AML-193 (cell line): ENCODE data around the gene MRPL32.
"Not testable (repeated sequence)": the region's sequence is repeated elsewhere in the genome, so short reads cannot be mapped to it uniquely, and the experiment has no call there.

Source experiments
- DNase-seq, 2 experiments: peaks; one replicate each; lab custom pipeline; 2025; lab: John Stamatoyannopoulos, UW

Gene MRPL32

GRCh38 chr7:42931834-42932651 is at the start of gene MRPL32, which contains the start of gene PSMA2:
Gene MRPL32 (plus strand): TSS chr7:42932376. CDS start chr7:42932387, 11 bp downstream.
Gene PSMA2 (minus strand): TSS chr7:42932174. CDS start chr7:42932158, 16 bp downstream.
- peak; percentile 97 for DNase-seq

- peak; percentile 39 to 49 for DNase-seq
Observed at GRCh38 chr7:42883950-42884349, 48.2 kb upstream of the MRPL32 start.

GRCh38 chr7:42885183-42885582 is 47.0 kb upstream of the MRPL32 start:
- not testable (repeated sequence) for DNase-seq

GRCh38 chr7:42886129-42886528 is 46.0 kb upstream of the MRPL32 start:
- DNase-seq = peak; percentile 51 to 58

- DNase-seq = peak; percentile 31 to 40
Observed at GRCh38 chr7:42886893-42887505, 45.2 kb upstream of the MRPL32 start.

- no peak for DNase-seq
Observed at GRCh38 chr7:42893346-42894240, 38.6 kb upstream of the MRPL32 start.

GRCh38 chr7:42900842-42901241 is 31.3 kb upstream of the MRPL32 start:
- no peak for DNase-seq

GRCh38 chr7:42902331-42902730 is 29.8 kb upstream of the MRPL32 start:
- peak; percentile 22 to 40 for DNase-seq

GRCh38 chr7:42906181-42906580 is 26.0 kb upstream of the MRPL32 start:
- no peak for DNase-seq

GRCh38 chr7:42907316-42907715 is 24.9 kb upstream of the MRPL32 start:
- no peak for DNase-seq

GRCh38 chr7:42910306-42910705 is 21.9 kb upstream of the MRPL32 start:
- no peak for DNase-seq

- DNase-seq = peak; percentile 80 to 84
Observed at GRCh38 chr7:42911454-42912447, 20.4 kb upstream of the MRPL32 start, which contains the start of gene C7orf25. Gene C7orf25 (minus strand): TSS chr7:42912070. CDS start chr7:42910900, 1,170 bp downstream.

- DNase-seq = no peak
Observed at GRCh38 chr7:42913591-42913990, 18.6 kb upstream of the MRPL32 start.

- no peak for DNase-seq
Observed at GRCh38 chr7:42914009-42914408, 18.2 kb upstream of the MRPL32 start.

- no peak for DNase-seq
Observed at GRCh38 chr7:42914421-42915045, 17.6 kb upstream of the MRPL32 start.

GRCh38 chr7:42915356-42915755 is 16.8 kb upstream of the MRPL32 start:
- DNase-seq = no peak

- DNase-seq = no peak
Observed at GRCh38 chr7:42922017-42922753, 10.0 kb upstream of the MRPL32 start.

- DNase-seq = no peak
Observed at GRCh38 chr7:42924223-42924838, 7.8 kb upstream of the MRPL32 start.

- no peak for DNase-seq
Observed at GRCh38 chr7:42925630-42926029, 6.5 kb upstream of the MRPL32 start.
